ENCODE results near the gene CBLB.
A peak's percentile ranks its signal among the peaks of the same experiment; 100 is the strongest.

Gene CBLB

DNA sequence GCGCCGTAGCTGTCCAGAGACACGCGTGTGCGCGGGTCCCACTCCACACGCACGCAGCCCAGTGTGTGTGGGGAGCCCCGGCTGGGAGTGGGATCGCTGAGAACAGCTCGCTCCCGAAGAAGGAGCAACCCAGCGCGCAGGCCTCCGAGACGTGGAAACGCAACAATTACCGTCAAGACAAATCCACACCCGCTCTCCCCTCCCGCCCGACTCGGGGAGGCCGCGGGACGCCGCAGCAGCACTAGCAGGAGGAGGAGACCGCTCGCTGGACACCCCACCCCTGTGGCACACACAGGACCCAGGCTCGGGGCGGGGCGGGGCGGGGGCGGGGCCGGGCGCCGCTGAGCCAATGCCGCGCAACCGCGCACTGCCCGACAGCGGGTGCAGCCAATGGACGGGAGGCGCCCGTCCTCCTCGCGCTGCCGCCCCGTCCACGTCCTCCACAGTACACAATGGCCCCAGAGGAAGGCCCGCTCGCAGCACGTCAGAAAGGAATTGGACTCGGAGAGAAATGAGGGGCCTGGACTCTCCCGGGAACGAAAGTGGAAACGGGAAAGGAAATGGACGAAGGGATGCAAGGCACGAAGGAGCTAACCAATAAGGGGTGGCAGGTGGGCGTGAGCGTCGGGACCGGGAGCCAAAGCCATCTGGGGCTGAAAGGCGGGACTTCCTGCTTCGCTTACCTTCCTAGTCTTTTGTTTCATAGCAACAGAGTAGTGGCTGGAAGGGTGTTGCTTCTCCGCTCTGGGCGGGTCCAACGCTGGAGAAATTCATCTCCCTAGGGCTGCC lies at the start of gene CBLB:
Gene CBLB, minus strand, starts transcription at position 271 of the 789 bp plus-strand sequence. CDS start 1,435 bp downstream, outside the sequence.
- DNase-seq: peak; percentile 78 to 83

- no peak for DNase-seq
Observed at GRCh38 chr3:105916767-105917166, 48.0 kb upstream of the CBLB start.

- DNase-seq: no peak
Observed at GRCh38 chr3:105915524-105915923, 46.7 kb upstream of the CBLB start.

DNA sequence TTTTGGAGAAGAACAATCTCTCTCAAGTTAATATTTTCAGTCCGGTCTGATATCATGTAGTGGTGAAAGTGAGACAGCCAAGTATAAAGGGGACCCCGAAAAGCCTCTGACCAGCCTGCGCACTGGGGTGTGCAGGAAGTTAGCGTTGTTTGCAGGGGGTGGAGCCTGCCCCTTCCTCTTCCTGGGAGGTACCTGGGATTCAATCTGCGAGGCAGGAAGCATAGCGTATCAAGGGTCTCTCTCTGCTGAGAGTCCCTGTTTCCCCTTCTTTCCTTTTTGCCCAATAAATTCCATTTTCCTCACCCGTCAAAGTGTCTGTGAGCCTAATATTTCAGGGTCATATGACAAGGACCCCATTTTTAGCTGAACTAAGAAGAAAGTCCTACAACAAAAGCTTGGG lies 44.8 kb upstream of the CBLB start:
- DNase-seq: no peak

DNA sequence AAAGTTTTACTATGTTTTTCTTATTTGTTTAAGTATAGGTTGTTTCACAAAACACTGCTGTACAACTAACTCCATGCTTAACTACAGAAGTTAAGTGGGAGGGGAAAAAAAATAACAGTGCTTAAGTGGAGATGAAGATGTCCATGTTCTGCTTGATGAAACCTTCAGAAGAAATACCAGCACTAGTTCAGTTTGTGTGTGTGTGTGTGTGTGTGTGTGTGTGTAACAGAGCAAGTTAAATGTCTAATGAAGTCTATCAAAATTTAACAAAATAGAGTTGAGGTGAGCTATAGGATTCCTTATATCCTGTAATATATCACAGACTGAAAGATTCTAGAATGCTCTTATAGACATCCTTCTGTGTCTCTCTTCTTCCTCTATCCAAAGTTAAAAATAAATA lies 44.1 kb upstream of the CBLB start:
- no peak for DNase-seq

DNA sequence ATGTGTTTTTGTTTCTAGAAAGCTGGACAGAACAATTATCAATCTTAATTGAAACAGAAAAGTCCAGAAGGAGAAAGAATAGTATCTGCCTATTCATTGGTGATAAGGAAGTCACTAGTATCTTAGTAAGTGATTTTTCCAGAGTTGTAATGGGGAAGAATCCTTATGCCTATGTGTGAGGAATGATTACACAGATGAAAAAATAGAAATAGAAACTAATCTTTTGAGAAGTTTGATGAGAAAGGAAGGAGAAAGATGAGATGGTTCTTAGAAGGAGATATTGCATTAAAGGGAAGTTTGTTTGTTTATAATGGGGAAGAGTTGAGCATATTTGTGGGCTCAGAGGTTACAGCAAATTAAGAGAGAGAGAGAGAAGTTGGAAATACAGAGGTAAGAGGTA lies 42.7 kb upstream of the CBLB start:
- no peak for DNase-seq

- DNase-seq: no peak
Observed at GRCh38 chr3:105907777-105908176, 39.0 kb upstream of the CBLB start.

- DNase-seq: no peak
Observed at GRCh38 chr3:105906836-105907235, 38.0 kb upstream of the CBLB start.

DNA sequence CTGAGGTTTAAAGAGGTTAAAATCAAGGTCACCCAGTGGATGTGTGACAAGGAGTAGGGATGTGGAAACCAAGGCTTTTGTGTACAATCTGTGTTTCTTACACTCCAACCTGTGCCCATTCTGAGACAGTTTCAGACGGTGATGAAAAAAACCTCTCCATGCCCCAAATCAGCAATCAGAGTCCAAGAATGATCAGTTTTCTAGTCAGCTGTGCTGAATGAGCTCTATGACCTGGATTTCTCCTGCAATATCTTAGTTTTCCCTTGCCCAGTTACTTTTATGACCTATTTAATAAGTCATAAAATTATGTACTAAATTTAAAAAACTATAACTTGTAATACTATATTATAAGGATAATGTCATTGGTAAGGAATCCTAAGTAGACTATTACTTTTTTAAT lies 37.5 kb upstream of the CBLB start:
- DNase-seq: no peak

DNA sequence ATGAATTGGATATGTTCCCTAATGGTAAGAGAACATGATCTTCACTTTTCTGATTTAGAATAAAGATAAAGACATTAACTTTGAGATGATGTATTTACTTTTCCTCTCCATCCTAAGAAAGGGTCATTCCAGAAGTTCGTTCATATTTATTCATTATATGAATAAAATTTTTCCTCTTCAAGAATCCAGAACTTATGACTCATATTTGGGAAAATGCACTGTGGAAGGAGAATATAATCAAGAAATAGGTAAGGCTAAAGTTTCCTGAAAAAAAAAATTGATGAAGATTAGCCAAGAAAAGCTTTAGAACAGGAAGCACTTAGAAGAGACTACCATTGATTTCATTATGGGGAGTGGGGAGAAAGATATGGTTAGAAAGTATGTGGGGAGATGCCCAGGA lies 36.5 kb upstream of the CBLB start:
- DNase-seq: no peak

GRCh38 chr3:105904678-105905284 lies 36.0 kb upstream of the CBLB start:
- no peak for DNase-seq

DNA sequence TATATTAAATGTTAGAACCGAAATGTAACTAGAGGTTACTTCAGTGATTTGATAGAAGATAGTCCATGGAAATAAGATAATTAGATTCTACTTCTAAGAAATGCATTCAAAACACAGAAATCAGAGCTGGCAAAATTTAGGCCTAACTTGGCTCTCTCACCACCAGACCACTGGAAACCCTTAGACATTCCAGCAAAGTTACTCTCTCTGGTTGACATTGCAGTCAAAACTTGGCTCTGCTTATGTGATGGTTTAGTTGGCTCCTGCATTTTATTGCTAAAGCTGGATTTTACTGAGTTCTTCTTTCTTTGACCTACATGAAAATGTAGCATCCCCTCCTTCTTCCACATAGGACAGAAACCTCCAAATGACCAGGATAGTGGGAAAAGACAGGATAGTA lies 35.4 kb upstream of the CBLB start:
- no peak for DNase-seq

GRCh38 chr3:105899516-105899915 lies 30.7 kb upstream of the CBLB start:
- no peak for DNase-seq

GRCh38 chr3:105891101-105891500 lies 22.3 kb upstream of the CBLB start:
- DNase-seq: peak in 1 of 2 experiments; percentile 4

DNA sequence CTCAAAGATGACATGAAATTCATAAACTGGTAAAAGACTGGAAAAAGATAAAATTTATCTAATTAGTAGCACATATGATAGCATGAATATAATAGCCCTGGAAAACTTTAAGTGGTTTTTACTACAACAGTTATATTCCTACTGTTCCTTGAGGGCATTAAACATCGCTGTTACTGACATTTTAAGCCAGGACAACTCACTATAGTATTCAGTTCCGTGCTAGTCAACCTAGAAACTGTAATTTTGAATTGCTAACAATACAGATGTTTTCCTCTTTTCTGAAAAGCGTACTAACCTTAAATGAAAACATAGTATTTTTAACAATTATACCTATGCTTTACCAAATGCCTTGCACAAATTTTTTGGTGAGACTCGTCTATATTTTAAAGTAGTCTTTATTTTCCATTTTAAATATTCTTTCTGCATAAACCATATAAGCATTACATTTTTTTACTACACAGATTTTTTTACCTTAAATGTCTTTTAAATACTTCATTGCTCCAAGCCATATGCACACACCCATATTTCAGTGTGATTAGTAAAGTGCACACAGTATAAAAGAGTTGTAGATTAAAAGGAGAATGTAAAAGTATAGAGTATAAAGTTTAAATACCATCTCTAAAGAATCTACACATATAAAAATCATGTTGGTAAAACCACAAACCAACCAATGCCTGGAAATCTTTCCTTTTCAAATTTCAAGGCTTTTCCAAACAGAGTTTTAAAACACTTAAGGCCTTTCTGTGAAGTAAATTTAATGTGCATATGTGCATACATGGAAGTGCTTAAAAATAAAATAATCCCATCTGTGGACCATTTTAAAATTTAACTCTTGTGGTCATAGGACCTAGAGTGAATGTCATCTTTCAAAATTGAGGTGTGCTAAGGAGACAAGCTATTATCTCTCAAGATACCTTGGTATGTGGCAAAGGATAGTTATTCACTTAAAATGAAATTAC lies 20.1 kb upstream of the CBLB start:
- no peak for DNase-seq

DNA sequence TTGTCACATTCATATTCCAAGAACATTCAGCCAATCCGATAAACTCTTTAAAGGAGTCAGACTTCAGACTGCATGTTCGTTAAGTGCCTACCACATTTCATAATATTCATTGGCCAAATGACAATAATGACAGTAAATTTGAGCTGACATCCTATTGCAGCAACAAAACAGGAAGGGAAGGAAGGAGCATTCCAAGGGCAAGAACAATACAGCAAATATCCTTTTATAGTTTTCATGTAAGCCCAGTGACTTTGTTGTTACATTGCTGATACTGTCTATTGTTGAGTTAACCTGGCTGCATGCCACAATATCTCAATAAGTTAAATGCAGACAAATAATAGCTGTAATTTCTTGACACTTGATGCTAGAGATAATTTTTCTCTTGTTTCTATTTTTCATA lies 16.4 kb upstream of the CBLB start:
- no peak for DNase-seq

DNA sequence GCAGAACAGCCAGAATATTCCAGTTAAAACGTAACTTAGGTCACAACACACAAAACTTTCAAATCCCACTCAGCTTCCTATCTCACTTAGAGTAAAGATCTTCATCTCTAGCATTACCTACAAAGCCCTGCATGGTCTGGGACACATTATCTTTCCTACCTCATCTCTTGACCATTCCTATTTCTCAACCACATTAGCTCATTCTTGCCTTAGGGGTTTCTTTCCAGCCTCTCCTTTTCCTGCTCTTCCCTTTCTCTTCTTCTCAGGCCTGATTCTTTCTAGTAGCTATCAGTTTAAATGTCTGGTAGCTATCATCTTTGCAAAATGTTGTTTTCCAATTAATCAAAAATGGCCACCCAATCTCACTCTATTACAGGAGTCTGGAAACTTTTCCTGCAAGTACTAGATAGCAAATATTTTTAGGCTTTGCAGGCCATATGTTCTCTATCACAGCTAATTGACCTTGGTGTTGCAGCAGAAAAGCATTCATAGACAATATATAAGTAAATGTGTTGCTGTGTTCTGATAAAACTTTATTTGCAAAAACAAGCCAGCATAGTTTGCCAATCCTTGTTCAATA lies 15.1 kb upstream of the CBLB start:
- DNase-seq: no peak

GRCh38 chr3:105880681-105881290 lies 12.0 kb upstream of the CBLB start:
- DNase-seq: no peak

GRCh38 chr3:105878061-105878460 lies 9.2 kb upstream of the CBLB start:
- DNase-seq: no peak

GRCh38 chr3:105877336-105877910 lies 8.6 kb upstream of the CBLB start:
- no peak for DNase-seq

GRCh38 chr3:105876780-105877327 lies 8.0 kb upstream of the CBLB start:
- no peak for DNase-seq
